Activated CD4-positive, alpha-beta T cell treated with anti-CD3 and anti-CD28 coated beads for 36 hours (primary cell): ENCODE data around the gene P2RX2. TPM values are rescaled to one million over a fixed set of nuclear protein-coding genes. Genes with fewer than 3 reads are reported as not detected.
A peak's percentile ranks its signal among the peaks of the same experiment; 100 is the strongest.

Experiments
- ATAC-seq: fragments of 200-7000 bp; cut with Tn5 transposase; one replicate; pipeline ENCODE4 v1.10.0; 2021; ENCODE audit warnings: mild to moderate bottlenecking, moderate library complexity
- CTCF ChIA-PET: fragments of 350-600 bp; sonication (Branson Sonifier 250); formaldehyde crosslinking; loops from one replicate; lab custom pipeline; 2021; ENCODE audit warnings: antibody characterized with exemption; lab: Charles Lee
- POLR2A ChIA-PET: fragments of 350-600 bp; sonication (Branson Sonifier 250); formaldehyde crosslinking; loops from one replicate; lab custom pipeline; 2021; ENCODE audit warnings: antibody characterized with exemption, inconsistent platforms; lab: Charles Lee
- DNase-seq: peaks from one replicate; pipeline ENCODE4 v3.0.0-alpha.2; 2020
- H3K27ac Mint-ChIP-seq: one replicate; pipeline ENCODE4 v1.8.0; 2021; ENCODE audit warnings: mixed read lengths
- H3K27me3 Mint-ChIP-seq: one replicate; pipeline ENCODE4 v1.8.0; 2021; ENCODE audit warnings: mixed read lengths
- H3K36me3 Mint-ChIP-seq: one replicate; pipeline ENCODE4 v1.8.0; 2021; ENCODE audit warnings: low read depth, mixed read lengths
- H3K4me1 Mint-ChIP-seq: one replicate; pipeline ENCODE4 v1.8.0; 2021; ENCODE audit warnings: mixed read lengths
- H3K4me3 Mint-ChIP-seq: one replicate; pipeline ENCODE4 v1.8.0; 2021; ENCODE audit warnings: mild to moderate bottlenecking, moderate library complexity, mixed read lengths
- H3K9me3 Mint-ChIP-seq: one replicate; pipeline ENCODE4 v1.8.0; 2021; ENCODE audit warnings: low read depth, mixed read lengths
- intact Hi-C, 2 experiments: fragments of 100-400 bp; cut with DNase I in 1 of 2; cut with micrococcal nuclease in 1 of 2; formaldehyde crosslinking; loops; one replicate each; pipeline versions ENCODE4 v1.14.2 to v1.15.1; 2022 to 2024; cut with DNase I, micrococcal nuclease
- total RNA-seq, 2 experiments: library from RNA; stranded (reverse); gene quantifications; one replicate each; pipeline ENCODE4 v1.2.3, GENCODE V29; 2021

P2RX2 gene
- total RNA-seq, 2 experiments from 2014 or later: not detected

DNA sequence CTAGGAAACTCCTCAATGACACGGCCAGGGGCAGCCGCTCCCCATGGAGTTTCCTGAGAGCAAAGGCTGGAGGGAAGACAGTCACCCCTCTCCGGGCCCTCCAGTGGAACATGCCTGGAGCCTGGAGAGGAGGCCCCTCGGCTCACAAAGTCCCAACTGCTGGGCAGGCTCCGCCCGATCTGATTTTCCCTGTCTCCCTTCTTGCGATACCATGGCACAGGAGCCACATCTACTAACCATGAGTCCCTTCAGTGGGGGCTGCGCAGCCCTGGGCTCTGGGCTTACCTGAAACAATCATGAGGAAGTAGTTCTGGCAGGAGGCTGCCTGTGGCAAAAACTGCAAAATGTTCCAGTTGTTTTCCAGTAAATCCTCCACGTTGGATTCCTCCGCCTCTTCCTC is 15.3 kb downstream of the P2RX2 start:
- H3K9me3 Mint-ChIP-seq: no peaks in the 10 kb centered on the region
- ATAC-seq (no peak), DNase-seq (no peak)
- H3K4me3 Mint-ChIP-seq: no peak overlapping the region
- H3K4me1 Mint-ChIP-seq: no peaks in the 10 kb centered on the region
- CTCF ChIA-PET: no interaction called here
- H3K36me3 Mint-ChIP-seq: peaks cover 75% of the 10 kb centered on the region
- POLR2A ChIA-PET: no interaction called here
- no peak overlapping the region for H3K27ac Mint-ChIP-seq
- no peaks in the 10 kb centered on the region for H3K27me3 Mint-ChIP-seq
- intact Hi-C loops: no loop called here

DNA sequence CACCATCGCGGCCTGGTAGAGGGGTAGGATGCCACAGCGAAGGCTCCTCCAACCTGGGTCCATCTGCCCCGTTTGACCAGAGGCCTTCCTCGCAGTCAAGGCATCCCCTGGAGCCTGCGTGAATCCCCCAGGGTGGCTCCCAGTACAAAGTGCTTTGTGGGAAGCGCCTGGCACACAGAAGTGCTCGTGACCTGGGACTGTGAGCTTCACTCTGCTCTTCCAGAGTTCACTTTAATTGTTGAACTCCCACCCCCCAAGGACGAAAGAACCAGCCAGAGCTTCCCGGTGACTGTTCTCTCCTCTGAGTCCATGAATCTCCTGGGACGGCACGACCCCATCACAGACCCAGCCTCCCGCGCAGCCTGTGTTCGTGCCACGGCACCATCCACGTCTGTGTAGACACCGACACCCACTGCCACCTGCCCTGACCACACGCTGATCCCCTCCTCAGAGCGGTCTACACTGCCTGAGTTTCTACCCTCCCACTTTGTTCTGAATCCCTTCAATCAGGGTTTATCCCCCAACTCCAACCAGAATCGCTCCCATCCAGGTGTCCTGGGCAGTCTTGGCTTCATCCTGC is 15.9 kb downstream of the P2RX2 start:
- ChIA-PET CTCF (interaction anchor here (0.6 kb wide), 1 partner anchor 11 kb away, joined by 3 read pairs; no protein-coding TSS in a partner anchor), POLR2A (no interaction called here)
- intact Hi-C loops: no loop called here
- H3K27me3 Mint-ChIP-seq: no peaks in the 10 kb centered on the region
- no peaks in the 10 kb centered on the region for H3K9me3 Mint-ChIP-seq
- H3K27ac Mint-ChIP-seq: no peak overlapping the region
- ATAC-seq (no peak), DNase-seq (no peak)
- H3K4me1 Mint-ChIP-seq: no peaks in the 10 kb centered on the region
- peaks cover 75% of the 10 kb centered on the region for H3K36me3 Mint-ChIP-seq
- H3K4me3 Mint-ChIP-seq: no peak overlapping the region

DNA sequence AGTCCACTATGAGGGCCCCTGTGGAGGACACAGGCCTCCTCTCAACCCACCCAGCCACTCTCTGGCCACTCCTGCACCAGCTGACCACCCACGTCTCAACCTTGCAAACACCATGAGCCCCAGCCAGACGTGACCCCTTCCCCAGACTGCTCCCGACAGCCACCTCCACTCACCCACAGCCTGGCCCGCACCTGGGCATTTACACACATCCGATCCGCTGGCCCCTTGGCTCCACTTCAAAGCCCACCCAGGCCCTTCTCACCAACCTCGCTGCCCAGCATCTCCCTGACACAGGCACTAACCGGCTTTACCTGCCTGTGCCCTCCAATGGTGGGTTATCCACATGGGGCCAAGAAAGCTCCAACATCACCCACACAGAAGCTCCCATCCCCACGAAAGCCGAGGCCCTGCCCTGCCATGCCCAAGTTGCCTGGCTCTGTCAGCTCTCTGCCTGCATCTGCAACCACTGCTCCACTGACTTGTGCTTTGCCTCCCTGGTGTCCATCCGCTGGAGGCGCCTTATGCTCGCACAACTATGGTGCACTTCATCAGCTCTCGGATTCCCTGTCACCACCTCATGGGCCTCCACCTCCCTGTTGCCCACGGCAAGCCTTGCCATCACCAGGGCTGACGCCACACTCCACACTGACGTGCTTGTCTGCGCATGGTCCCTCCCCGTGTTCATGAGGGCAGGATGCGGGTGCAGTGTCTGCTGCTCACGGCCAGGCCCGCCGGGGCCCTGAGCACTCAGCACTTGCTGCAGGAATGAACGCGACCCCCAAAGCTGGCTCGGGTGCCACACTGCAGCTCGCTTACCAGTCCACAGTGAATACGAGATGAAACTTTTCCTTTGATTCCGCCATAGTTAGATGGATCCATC is 16.7 kb downstream of the P2RX2 start:
- ATAC-seq (no peak), DNase-seq (no peak)
- ChIA-PET POLR2A (no interaction called here), CTCF (interaction anchor here (0.6 to 1.5 kb wide), 2 partner anchors 10 to 21 kb away, joined by 3 to 6 read pairs; no protein-coding TSS in a partner anchor)
- Mint-ChIP-seq H3K9me3 (no peaks in the 10 kb centered on the region), H3K4me1 (no peaks in the 10 kb centered on the region), H3K27ac (no peak overlapping the region), H3K36me3 (peaks cover 70% of the 10 kb centered on the region), H3K4me3 (no peak overlapping the region), H3K27me3 (no peaks in the 10 kb centered on the region)
- intact Hi-C loops: no loop called here

DNA sequence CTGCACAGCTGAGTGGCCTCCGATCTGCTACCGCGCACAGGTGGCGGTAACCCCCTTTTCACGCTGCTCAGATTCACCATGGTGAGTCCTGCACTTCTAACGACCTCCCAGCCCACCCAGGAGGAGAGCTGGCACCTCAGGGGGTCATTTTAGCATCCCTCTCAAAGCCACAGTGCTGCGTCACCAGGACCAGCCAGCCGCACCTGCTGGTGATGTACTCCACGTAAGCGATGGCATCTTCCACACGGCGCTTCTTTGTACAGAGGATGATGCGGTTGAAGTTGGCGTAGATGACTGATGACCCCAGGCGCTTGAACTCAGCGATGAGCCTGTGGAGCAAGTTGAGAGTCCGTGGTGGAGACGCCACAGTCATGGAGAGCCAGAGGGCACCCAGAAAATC is 19.2 kb downstream of the P2RX2 start:
- no peak for ATAC-seq
- Mint-ChIP-seq H3K9me3 (no peaks in the 10 kb centered on the region), H3K27me3 (no peaks in the 10 kb centered on the region), H3K4me1 (no peaks in the 10 kb centered on the region), H3K27ac (no peak overlapping the region), H3K36me3 (peaks cover 63% of the 10 kb centered on the region), H3K4me3 (no peak overlapping the region)
- intact Hi-C loops: no loop called here
- POLR2A ChIA-PET: no interaction called here
- DNase-seq: no peak
- CTCF ChIA-PET: interaction anchor here (0.6 to 1.4 kb wide), 2 partner anchors 11 to 21 kb away, joined by 3 read pairs; no protein-coding TSS in a partner anchor

DNA sequence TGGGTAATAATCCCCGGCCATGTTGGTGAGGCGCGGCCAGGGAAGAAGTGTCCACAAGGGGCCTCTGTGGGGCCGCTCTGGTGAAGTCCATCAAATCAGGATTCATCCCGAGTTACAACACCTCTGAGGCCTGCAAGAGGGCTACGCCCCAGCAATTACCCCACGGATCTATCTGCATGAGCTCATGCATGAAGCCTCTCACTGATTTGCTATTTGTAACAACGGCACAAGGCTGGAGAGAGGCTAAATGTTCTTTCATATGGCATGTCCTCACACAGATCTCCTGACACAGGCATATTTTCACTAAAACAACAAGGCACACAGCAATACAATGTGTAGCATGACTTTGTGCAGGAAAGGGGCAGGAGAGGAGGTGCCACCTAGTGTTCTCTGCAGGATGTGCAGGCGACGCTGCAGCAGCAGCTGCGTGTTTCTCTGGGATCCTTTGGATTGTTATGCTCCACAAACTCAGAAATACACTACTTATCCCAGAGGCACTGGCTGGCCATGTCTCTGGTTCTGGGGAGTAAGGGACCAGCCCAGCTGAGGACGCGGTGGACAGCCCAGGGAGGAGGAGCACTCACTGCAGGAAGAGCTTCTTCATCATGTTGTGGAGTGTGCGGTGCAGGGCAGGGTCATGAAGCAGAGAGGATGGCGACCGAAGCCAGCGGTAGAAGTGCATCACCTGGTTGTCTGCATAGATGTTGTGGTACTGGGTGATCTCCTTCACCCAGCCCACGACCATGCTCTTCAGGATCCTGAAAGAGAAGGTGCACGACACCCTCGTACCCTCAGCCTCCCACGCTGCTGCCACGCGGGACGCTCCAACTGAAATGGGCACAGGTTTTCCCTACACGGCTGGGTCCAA is 20.2 kb downstream of the P2RX2 start:
- H3K9me3 Mint-ChIP-seq: no peaks in the 10 kb centered on the region
- peaks cover 62% of the 10 kb centered on the region for H3K36me3 Mint-ChIP-seq
- H3K27me3 Mint-ChIP-seq: no peaks in the 10 kb centered on the region
- H3K27ac Mint-ChIP-seq: no peak overlapping the region
- ChIA-PET POLR2A (no interaction called here), CTCF (interaction anchor here (0.6 to 1.4 kb wide), 7 partner anchors 12 to 311 kb away, joined by 3 to 4 read pairs (median 3); no protein-coding TSS in a partner anchor)
- DNase-seq (peak; percentile 28), ATAC-seq (peak; percentile 72)
- no peak overlapping the region for H3K4me3 Mint-ChIP-seq
- no peaks in the 10 kb centered on the region for H3K4me1 Mint-ChIP-seq
- intact Hi-C loops: no loop called here

DNA sequence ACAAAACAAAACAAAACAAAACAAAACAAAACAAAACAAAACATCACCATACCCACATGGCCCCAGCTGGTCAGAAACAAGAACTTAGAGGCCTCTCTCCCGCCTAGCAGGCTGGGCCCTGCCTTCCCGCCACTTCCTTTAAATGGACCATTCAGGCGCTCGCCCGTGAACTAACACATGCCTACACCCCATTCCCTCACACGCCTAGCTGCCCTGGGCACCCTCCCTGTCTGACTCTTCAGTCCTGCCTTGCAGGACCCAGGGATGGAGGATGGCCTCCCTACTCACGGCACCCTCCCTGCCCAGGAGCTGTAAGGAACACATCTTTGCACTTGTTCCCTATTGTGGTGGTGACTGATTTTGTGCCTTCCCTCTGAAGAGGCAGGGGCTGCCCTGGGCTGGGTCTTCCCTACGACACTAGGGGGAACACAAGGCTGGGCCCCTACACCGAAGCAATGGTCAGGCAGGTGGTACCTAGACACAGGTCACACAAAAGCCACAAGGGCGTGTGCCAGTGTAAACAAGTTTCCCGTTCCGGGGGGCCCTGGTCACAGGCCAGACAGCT is 21.5 kb downstream of the P2RX2 start:
- ATAC-seq: no peak
- DNase-seq: no peak
- Mint-ChIP-seq H3K9me3 (no peaks in the 10 kb centered on the region), H3K27me3 (no peaks in the 10 kb centered on the region), H3K4me3 (no peak overlapping the region), H3K4me1 (no peaks in the 10 kb centered on the region), H3K36me3 (peaks cover 55% of the 10 kb centered on the region), H3K27ac (no peak overlapping the region)
- ChIA-PET POLR2A (no interaction called here), CTCF (interaction anchor here (0.6 kb wide), 1 partner anchor 49 kb away, joined by 3 read pairs; no protein-coding TSS in a partner anchor)
- intact Hi-C loops: no loop called here

DNA sequence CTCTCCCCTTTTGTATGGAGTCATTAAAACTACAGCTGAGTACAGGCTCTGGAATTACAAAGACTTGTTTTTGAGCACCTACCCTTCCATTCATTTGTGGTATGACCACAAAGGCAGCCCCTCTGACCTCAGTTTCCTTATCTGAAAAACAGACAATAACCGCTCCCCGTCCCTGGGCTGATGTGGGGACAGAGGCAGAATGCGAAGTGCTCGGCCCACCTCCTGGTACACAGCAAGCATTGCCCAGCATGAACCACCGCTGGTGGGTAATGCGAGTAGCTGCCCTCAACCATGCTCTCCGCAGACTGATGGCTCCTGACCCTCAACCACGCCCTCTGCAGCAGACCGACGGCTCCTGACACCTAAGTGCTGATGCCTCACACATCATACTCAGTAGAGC is 22.4 kb downstream of the P2RX2 start:
- Mint-ChIP-seq H3K4me1 (no peaks in the 10 kb centered on the region), H3K9me3 (no peaks in the 10 kb centered on the region), H3K27me3 (no peaks in the 10 kb centered on the region), H3K36me3 (peaks cover 50% of the 10 kb centered on the region), H3K4me3 (no peak overlapping the region), H3K27ac (no peak overlapping the region)
- intact Hi-C loops: no loop called here
- ATAC-seq (no peak), DNase-seq (no peak)
- ChIA-PET POLR2A (no interaction called here), CTCF (interaction anchor here (0.6 to 0.7 kb wide), 3 partner anchors 19 to 547 kb away, joined by 3 to 6 read pairs (median 3); no protein-coding TSS in a partner anchor)

DNA sequence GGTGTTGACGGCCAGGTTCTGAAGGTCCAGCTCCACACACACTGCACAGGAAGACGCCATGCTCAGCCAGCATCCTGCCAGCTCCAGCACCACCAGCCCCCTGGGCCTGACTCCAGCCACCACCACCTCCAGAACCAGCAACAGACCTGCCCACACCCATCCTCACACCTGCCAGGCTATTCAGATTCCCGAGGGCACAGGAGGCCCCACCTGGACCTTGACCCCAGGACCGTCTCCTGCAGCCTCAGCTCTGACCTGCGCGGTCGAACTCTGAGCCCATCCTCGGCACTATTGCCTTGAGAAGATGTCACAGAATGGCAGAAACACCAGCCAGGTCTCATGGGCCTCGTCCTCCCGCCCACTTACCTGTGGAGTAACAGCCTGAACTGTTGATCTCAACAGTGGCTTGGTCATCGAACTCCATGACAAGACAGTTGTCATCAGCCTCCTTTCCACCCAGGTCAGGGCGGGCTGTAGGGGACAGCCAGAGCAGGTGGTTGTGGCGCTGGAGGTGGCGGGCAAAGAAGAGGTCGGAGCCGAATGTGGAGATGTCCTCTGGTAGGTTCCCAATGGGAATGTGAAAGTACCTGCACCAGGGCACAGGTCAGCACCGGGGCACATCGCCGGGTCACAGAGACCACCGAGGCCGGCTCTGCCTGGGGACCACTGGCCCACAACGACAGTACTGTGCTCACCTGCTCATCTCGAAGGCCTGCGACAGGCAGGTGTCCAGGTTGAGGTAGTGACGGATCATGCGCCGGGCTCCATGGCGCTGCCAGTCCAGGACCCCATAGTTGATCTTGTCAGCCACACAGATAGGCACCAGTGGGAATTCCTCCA is 23.5 kb downstream of the P2RX2 start:
- no peaks in the 10 kb centered on the region for H3K4me1 Mint-ChIP-seq
- no peak overlapping the region for H3K4me3 Mint-ChIP-seq
- H3K27ac Mint-ChIP-seq: no peak overlapping the region
- no peaks in the 10 kb centered on the region for H3K27me3 Mint-ChIP-seq
- no peak for ATAC-seq
- intact Hi-C loops: no loop called here
- CTCF ChIA-PET: no interaction called here
- DNase-seq: no peak
- POLR2A ChIA-PET: no interaction called here
- peaks cover 53% of the 10 kb centered on the region for H3K36me3 Mint-ChIP-seq
- no peaks in the 10 kb centered on the region for H3K9me3 Mint-ChIP-seq

DNA sequence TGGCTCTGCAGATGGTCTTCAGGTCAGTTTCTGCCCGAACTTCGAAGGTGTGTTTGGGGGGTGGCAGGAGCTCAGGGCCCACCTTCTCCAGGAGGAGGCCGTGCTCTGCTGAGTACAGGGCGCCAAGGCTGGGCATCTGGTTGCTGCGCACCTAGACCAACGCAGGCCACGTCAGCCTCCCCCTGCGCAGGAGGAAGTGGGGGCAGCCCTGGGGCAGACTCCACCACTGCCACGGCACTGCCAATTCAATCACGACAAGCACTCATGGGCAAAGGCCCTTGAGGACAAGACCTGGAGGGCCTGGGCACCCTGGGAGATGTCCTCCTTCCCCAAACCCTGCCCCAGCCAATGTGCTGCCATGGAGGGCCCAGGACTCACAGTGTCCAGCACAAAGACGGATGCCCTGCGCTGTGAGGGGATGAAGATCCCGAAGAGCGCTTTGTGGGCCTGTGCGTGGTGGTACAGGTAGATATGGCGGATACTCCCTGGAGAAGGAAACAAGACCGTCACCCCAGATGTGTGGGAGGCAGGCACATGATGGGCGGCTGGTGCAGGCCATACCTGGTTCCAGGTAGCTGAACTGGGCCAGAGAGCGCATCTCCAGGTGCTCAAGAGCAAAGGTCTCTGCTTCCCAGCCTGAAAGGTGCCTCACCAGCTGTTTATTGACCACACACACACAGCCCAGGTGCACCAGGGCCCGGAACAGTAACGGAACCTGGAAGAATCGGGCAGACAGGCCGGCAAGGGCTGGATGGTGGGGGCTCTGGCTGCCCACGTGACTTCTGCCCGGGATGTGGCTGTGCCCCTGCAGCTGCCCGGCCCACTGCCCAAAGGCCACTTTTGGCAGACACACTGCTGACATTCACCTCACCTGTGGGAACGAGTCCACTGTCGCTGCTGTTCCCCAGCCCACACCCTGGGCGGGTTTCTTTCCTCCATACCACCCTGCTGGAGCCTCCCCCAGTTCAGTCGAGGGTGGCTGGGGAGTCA is 24.6 kb downstream of the P2RX2 start:
- peaks cover 2% of the 10 kb centered on the region for H3K4me1 Mint-ChIP-seq
- no peak overlapping the region for H3K4me3 Mint-ChIP-seq
- H3K9me3 Mint-ChIP-seq: no peaks in the 10 kb centered on the region
- H3K27me3 Mint-ChIP-seq: no peaks in the 10 kb centered on the region
- intact Hi-C loops: no loop called here
- H3K27ac Mint-ChIP-seq: no peak overlapping the region
- ChIA-PET POLR2A (interaction anchor here (0.6 kb wide), 1 partner anchor 40 kb away, joined by 3 read pairs; no protein-coding TSS in a partner anchor), CTCF (no interaction called here)
- DNase-seq: no peak
- H3K36me3 Mint-ChIP-seq: peaks cover 51% of the 10 kb centered on the region
- ATAC-seq: no peak
